Measurements from ENCODE around the gene TBXAS1. TPM values are rescaled to one million over a fixed set of nuclear protein-coding genes. Genes with fewer than 3 reads are reported as not detected.

TBXAS1 gene
- total and polyA plus RNA-seq, 4 donors = 4.1 to 22.4 (median 12.2) TPM

DNA sequence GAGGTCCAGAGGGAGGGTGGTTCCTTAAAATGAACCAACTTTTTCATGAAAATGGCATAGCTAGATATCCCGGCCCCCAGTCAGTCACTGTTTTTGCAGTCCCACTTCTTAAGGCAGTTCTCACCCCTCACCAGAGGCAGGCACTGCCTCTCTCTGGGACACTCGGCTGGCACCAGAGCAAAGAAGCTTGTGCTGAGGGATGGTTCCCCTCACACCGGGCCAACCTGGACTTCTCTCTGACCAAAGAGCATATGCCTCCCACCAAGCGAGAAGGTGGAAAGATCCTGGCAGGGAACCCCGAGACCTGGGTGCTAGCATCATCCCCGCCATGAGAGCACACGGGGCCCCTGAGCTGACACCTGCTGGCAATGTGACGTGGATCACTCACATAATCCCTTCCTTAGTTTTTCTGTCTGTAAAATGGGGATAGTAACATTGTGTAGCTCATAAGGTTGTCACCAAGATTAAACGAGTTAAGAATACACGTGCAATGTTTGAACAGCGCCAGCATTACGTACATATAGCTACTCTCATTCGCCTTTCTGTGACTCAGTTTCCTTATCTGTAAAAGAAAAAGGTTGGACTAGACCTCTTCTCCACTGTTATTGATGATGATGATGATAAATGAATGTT lies 145.2 kb downstream of the TBXAS1 start:
- no peaks in the 10 kb centered on the region for H3K9me3 ChIP-seq (ENCODE audit: control insufficient read depth in 4 of 4, low read length in 3 of 4)
- DNase-seq (ENCODE audit: low spot score) = no peak
- H3K27ac ChIP-seq (ENCODE audit: low read depth in 1 of 2, low read length in 2 of 2) = no peak overlapping the region
- H3K4me1 ChIP-seq (ENCODE audit: control insufficient read depth in 4 of 4, insufficient read depth in 4 of 4, low read length in 3 of 4) = no peaks in the 10 kb centered on the region
- H3K9ac ChIP-seq (ENCODE audit: low read depth in 1 of 2, low read length in 2 of 2) = no peak overlapping the region
- no peak overlapping the region for H3K4me3 ChIP-seq (ENCODE audit: low read depth in 1 of 3, low read length in 3 of 3)
- peaks cover 0 to 3% (median 0%) of the 10 kb centered on the region in 4 donors for H3K36me3 ChIP-seq (ENCODE audit: control insufficient read depth in 4 of 4, insufficient read depth in 3 of 4, low read depth in 1 of 4, low read length in 3 of 4)
- H3K27me3 ChIP-seq (ENCODE audit: control insufficient read depth in 4 of 4, insufficient read depth in 4 of 4, low read length in 3 of 4) = no peaks in the 10 kb centered on the region
- TF ChIP-seq HNF4A (conservative IDR thresholded peaks at IDR 0.05) = no peak
- no peak for TF ChIP-seq RAD21 (IDR thresholded peaks at IDR 0.05)
- 92% methylated on average over 13 of the region's 13 CpGs for WGBS

DNA sequence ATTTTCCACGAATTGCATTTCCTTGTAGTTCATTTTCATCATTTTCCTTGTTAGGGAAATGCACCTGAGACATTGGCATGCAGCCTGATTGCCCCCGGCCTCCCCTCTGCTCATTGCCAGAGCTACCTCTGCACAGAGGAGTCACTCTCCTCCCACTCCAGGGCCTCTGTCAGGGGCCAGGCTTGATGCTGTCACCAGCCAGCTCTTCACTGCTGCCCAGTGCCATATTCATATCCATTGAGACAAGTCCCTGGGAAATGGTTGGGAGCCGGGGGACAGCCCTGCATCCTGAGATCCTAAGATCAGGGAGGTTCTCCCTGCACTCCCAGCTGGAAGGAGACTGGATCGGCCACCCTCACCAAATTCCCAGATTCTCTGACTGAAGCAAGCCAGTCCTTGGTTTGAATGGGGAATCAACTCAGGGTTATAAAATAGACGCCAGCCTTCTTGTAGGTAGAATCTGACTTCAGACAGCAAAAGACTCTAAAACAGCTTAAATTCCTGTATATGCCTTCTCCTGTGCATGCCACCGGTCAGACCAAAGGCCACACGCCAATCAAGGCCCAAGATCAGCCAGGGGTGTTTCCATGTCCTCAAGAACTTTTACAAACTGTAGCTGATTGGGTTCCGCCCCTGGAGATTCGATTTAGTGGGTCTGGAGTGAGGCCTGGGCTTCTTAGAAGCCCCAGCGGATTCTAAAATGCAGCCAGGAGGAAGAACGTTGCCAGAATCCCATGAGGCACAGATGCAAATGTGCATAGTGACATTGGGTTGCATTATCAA lies 147.2 kb downstream of the TBXAS1 start:
- no peak for DNase-seq (ENCODE audit: low spot score)
- Histone ChIP-seq H3K4me1 (ENCODE audit: control insufficient read depth in 4 of 4, insufficient read depth in 4 of 4, low read length in 3 of 4) (no peaks in the 10 kb centered on the region), H3K27ac (ENCODE audit: low read depth in 1 of 2, low read length in 2 of 2) (no peak overlapping the region), H3K9me3 (ENCODE audit: control insufficient read depth in 4 of 4, low read length in 3 of 4) (no peaks in the 10 kb centered on the region), H3K36me3 (ENCODE audit: control insufficient read depth in 4 of 4, insufficient read depth in 3 of 4, low read depth in 1 of 4, low read length in 3 of 4) (peaks cover 0 to 3% (median 0%) of the 10 kb centered on the region in 4 donors), H3K9ac (ENCODE audit: low read depth in 1 of 2, low read length in 2 of 2) (no peak overlapping the region), H3K27me3 (ENCODE audit: control insufficient read depth in 4 of 4, insufficient read depth in 4 of 4, low read length in 3 of 4) (no peaks in the 10 kb centered on the region), H3K4me3 (ENCODE audit: low read depth in 1 of 3, low read length in 3 of 3) (no peak overlapping the region)
- TF ChIP-seq YY1 (IDR thresholded peaks at IDR 0.05) (no peak), GABPA (IDR thresholded peaks at IDR 0.05 in 1 of 2, conservative IDR thresholded peaks at IDR 0.05 in 1 of 2) (no peak), FOXA2 (IDR thresholded peaks at IDR 0.05) (no peak), TAF1 (conservative IDR thresholded peaks at IDR 0.05) (no peak), RXRA (IDR thresholded peaks at IDR 0.05) (no peak), FOXA1 (IDR thresholded peaks at IDR 0.05) (no peak)
- TF ChIP-seq, protein P1, sequence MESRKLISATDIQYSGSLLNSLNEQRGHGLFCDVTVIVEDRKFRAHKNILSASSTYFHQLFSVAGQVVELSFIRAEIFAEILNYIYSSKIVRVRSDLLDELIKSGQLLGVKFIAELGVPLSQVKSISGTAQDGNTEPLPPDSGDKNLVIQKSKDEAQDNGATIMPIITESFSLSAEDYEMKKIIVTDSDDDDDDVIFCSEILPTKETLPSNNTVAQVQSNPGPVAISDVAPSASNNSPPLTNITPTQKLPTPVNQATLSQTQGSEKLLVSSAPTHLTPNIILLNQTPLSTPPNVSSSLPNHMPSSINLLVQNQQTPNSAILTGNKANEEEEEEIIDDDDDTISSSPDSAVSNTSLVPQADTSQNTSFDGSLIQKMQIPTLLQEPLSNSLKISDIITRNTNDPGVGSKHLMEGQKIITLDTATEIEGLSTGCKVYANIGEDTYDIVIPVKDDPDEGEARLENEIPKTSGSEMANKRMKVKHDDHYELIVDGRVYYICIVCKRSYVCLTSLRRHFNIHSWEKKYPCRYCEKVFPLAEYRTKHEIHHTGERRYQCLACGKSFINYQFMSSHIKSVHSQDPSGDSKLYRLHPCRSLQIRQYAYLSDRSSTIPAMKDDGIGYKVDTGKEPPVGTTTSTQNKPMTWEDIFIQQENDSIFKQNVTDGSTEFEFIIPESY (IDR thresholded peaks at IDR 0.05) = no peak
- TF ChIP-seq, protein P2, sequence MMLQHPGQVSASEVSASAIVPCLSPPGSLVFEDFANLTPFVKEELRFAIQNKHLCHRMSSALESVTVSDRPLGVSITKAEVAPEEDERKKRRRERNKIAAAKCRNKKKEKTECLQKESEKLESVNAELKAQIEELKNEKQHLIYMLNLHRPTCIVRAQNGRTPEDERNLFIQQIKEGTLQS (IDR thresholded peaks at IDR 0.05) = no peak
- TF ChIP-seq, protein P3, sequence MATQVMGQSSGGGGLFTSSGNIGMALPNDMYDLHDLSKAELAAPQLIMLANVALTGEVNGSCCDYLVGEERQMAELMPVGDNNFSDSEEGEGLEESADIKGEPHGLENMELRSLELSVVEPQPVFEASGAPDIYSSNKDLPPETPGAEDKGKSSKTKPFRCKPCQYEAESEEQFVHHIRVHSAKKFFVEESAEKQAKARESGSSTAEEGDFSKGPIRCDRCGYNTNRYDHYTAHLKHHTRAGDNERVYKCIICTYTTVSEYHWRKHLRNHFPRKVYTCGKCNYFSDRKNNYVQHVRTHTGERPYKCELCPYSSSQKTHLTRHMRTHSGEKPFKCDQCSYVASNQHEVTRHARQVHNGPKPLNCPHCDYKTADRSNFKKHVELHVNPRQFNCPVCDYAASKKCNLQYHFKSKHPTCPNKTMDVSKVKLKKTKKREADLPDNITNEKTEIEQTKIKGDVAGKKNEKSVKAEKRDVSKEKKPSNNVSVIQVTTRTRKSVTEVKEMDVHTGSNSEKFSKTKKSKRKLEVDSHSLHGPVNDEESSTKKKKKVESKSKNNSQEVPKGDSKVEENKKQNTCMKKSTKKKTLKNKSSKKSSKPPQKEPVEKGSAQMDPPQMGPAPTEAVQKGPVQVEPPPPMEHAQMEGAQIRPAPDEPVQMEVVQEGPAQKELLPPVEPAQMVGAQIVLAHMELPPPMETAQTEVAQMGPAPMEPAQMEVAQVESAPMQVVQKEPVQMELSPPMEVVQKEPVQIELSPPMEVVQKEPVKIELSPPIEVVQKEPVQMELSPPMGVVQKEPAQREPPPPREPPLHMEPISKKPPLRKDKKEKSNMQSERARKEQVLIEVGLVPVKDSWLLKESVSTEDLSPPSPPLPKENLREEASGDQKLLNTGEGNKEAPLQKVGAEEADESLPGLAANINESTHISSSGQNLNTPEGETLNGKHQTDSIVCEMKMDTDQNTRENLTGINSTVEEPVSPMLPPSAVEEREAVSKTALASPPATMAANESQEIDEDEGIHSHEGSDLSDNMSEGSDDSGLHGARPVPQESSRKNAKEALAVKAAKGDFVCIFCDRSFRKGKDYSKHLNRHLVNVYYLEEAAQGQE (IDR thresholded peaks at IDR 0.05) = no peak
- WGBS = 88% methylated on average over 11 of the region's 11 CpGs

Data from liver (tissue), 9 donors.